Measurements from ENCODE around the gene ACAN. TPM values are rescaled to one million over a fixed set of nuclear protein-coding genes. Genes with fewer than 3 reads are reported as not detected.
A peak's percentile ranks its signal among the peaks of the same experiment; 100 is the strongest.

ACAN gene
- total and polyA plus RNA-seq, 2 of the 8 experiments (the other 6 are each of a cell fraction or from before 2014, with no cell fraction given) = 0.71 to 0.73 TPM

- TF ChIP-seq CHD7 (IDR thresholded peaks at IDR 0.05; ENCODE audit: insufficient replicate concordance, low read length) = no peak
- TF ChIP-seq CTCF (IDR thresholded peaks at IDR 0.05; ENCODE audit: control extremely low read depth in 1 of 3, insufficient read depth in 1 of 3, low read depth in 1 of 3, low read length in 3 of 3) = peak; percentile 32 to 39 (median 37)
- no peak for TF ChIP-seq POU5F1 (IDR thresholded peaks at IDR 0.05; ENCODE audit: low read depth, low read length)
- no peak for TF ChIP-seq TBP (IDR thresholded peaks at IDR 0.05; ENCODE audit: low read depth, low read length)
- TF ChIP-seq SP4 (IDR thresholded peaks at IDR 0.05; ENCODE audit: low read length) = no peak
Observed at GRCh38 chr15:88838667-88839066, 35.4 kb downstream of the ACAN start (continued).
